Middle frontal gyrus (tissue), 1 donor: ENCODE measurements around the gene SLC43A3.

Source experiments
- DNase-seq: peaks from one replicate; pipeline ENCODE4 v3.0.0-alpha.2; 2015; ENCODE audit warnings: low spot score; ENCODE audit errors: extremely low spot score

Gene SLC43A3

DNA sequence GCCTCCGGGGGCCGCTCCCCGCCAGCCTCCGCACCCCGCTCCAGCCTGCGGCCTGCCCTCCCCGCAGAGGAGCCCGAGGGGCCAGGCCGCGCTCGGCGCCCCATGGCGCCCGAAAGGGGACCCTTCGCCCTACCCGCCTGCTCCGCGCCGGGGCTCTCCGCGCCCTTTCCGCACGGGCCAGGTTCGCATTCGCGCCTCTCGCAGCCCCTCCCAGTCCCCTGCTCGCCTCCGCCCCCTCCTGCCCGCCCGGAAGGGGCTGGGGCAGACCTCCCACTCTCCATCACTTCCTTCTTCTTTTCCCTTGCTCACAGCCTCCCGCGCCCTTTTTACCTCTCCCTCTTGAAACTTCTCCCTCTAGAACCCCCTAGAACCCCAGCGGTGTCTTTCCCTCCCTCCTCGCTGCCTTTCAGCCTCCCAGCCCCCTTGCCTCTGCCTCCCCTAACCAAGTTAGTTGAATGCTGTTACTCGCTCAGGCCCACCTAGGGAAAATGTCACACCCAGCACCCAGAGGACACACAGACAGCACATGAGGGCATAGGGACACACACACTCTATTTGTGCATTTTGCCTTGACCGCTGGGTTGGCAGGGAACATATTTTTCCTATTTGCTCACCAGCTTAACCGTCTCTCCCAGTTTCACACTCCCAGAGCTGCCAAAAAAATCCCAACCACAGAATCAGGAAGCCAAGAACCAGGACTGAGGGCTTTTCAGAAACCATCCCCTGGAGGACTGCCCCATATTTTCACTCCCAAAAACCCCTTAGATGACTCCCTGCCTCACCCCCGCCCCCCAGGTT is at the start of gene SLC43A3:
TSS of gene SLC43A3 (minus strand) at position 193 of the 798 bp plus-strand sequence. CDS start 949 bp downstream, outside the sequence.
- no peak for DNase-seq

DNA sequence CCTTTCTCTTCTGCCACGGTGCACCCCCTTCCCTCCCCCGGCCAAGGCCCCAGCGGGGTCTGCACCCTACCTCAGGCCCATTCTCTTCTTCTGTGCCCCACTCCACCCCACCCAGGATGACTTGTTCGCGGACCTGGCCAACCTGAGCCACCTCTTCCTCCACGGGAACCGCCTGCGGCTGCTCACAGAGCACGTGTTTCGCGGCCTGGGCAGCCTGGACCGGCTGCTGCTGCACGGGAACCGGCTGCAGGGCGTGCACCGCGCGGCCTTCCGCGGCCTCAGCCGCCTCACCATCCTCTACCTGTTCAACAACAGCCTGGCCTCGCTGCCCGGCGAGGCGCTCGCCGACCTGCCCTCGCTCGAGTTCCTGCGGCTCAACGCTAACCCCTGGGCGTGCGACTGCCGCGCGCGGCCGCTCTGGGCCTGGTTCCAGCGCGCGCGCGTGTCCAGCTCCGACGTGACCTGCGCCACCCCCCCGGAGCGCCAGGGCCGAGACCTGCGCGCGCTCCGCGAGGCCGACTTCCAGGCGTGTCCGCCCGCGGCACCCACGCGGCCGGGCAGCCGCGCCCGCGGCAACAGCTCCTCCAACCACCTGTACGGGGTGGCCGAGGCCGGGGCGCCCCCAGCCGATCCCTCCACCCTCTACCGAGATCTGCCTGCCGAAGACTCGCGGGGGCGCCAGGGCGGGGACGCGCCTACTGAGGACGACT is 49.3 kb upstream of the SLC43A3 start:
- DNase-seq, result no peak

DNA sequence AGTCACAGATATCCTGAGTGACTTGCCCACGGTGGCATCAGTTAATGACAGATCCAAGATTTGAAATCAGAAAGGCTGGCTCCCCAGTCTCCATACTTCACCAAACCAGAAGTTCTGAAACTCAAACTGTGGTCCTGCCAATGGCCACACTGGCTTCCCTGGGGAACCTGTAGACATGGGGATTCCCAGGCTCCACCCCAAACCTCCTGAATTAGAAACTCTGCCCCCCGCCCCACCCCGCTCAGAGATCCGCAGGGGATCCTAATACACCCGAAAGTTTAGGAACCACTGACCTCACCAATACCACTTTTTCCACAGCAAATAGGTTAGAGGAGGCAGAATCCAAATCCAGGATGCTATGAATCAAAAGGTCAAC is 48.7 kb upstream of the SLC43A3 start:
- DNase-seq, result no peak

DNA sequence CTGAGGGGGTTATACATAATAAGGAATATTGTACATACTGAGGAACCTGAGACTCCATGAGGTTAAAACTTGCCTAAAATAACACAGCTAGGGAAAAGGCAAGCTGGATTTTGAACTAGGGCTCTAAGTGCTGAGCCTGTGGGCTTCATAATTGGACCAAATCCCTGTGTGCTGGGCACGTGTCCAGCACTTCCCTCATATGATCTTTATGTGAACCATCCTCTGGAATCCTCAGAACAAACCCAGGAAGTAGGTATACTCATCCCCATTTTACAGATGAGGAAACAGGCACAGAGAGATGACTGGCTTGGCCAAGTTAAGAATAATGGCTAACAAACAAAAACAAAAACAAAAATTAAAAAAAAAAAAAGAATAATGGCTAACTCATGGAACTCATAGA is 48.3 kb upstream of the SLC43A3 start:
- no peak for DNase-seq

- DNase-seq, result no peak
Observed at GRCh38 chr11:57474803-57475115, 47.8 kb upstream of the SLC43A3 start.

- no peak for DNase-seq
Observed at GRCh38 chr11:57474017-57474802, 47.3 kb upstream of the SLC43A3 start.

DNA sequence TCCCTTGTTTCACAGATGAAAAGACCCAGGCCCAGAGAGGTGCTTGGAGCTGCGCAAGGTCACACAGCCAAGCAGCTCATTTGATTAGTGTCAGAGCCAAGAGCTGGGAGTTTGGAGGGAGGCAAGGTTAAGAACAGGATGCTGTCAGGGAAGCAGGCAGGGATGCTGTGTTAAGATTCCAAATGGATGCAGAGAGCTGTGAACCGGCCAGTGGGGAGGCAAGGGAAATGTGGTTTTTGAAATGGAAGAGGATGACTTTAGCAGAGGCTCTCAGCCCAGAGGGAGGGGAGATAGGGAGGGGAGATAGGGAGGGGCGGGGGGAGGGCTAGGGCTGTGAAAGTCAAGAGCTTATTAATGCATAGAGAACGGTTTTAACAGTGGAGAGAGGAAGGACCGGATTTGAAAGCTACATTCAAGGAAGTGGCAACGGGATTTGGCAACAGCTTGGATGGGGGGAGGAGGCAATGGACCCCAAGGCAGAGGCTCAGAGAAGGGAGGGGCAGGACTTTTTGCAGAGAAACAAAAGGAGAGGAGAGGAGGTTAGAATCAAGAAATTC is 46.4 kb upstream of the SLC43A3 start:
- no peak for DNase-seq

GRCh38 chr11:57471496-57471895 is 44.6 kb upstream of the SLC43A3 start:
- no peak for DNase-seq

GRCh38 chr11:57469268-57469667 is 42.3 kb upstream of the SLC43A3 start:
- DNase-seq, result no peak

DNA sequence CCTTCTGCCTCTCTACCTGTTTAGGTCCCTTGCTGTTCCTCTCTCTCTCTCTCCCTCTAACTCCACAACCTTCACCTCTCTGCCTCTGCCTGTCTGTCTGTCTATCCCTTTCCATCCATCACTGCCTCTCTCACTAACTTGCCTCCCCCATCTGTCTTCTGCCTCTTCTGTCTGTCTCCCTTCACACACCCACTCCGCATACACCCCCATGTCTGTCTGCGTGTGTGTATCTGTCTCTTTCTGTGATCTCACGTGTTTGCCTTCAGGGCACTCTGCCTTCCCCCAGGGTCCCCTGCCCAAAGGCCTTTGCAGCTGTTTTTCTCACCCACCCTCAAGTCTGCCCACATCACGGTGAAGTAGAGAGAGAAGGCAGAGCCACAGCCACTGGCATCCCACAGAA is 41.4 kb upstream of the SLC43A3 start:
- DNase-seq, result no peak

GRCh38 chr11:57467508-57468157 is 40.7 kb upstream of the SLC43A3 start:
- DNase-seq, result no peak

GRCh38 chr11:57466680-57467079 is 39.8 kb upstream of the SLC43A3 start:
- no peak for DNase-seq

- no peak for DNase-seq
Observed at GRCh38 chr11:57464539-57465181, 37.7 kb upstream of the SLC43A3 start.

GRCh38 chr11:57463671-57464538 is 37.0 kb upstream of the SLC43A3 start:
- no peak for DNase-seq

DNA sequence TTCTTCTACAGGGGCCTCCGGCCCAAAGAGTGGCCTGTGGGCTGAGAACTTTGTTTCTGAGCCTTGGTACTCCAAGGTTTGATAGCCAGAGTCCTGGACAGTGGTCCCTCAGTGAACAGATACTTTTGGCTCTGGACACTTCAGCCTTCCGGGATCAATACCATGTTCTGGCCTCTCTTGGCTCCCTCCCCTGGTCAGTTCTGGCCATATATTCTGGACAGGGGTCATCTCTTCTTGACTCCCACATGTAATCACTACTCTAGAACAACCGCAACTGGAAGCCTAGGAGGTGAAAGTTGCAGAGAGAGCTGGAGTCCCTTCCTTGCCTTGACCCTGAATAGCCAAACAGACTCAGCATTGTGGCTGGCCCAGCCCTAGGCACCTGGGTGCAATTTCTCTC is 35.7 kb upstream of the SLC43A3 start:
- DNase-seq, result no peak

GRCh38 chr11:57461841-57462489 is 35.0 kb upstream of the SLC43A3 start:
- no peak for DNase-seq

- DNase-seq, result no peak
Observed at GRCh38 chr11:57460758-57461749, 34.1 kb upstream of the SLC43A3 start.
